RWPE2 (cell line): ENCODE data around the gene SLC4A7.

Experiments used
- ATAC-seq: fragments of 200-7000 bp; cut with Tn5 transposase; 3 replicates; pipeline ENCODE4 v1.9.1; 2021; ENCODE audit warnings: low read depth
- DNase-seq: peaks from one replicate; pipeline ENCODE4 v3.0.0-alpha.2; 2020; ENCODE audit warnings: low spot score
- H3K27ac ChIP-seq: fragments of 450-650 bp; 2 replicates; pipeline ENCODE4 v1.5.1; 2017; ENCODE audit warnings: mild to moderate bottlenecking; ENCODE audit not compliant: poor library complexity, severe bottlenecking
- H3K27me3 ChIP-seq: fragments of 250-450 bp; sonication (Bioruptor Pico); 2 replicates; pipeline ENCODE4 v1.5.1; 2021; ENCODE audit warnings: mild to moderate bottlenecking, moderate library complexity; ENCODE audit not compliant: insufficient read depth, poor library complexity, severe bottlenecking
- H3K36me3 ChIP-seq: fragments of 250-450 bp; sonication (Bioruptor Pico); 2 replicates; pipeline ENCODE4 v1.5.1; 2020; ENCODE audit warnings: low read depth, mild to moderate bottlenecking, moderate library complexity
- H3K4me1 ChIP-seq: fragments of 250-450 bp; sonication (Bioruptor Pico); 2 replicates; pipeline ENCODE4 v1.5.1; 2021; ENCODE audit warnings: mild to moderate bottlenecking, moderate library complexity; ENCODE audit not compliant: insufficient read depth, poor library complexity, severe bottlenecking
- H3K4me3 ChIP-seq: fragments of 250-450 bp; sonication (Bioruptor Pico); 2 replicates; pipeline ENCODE4 v1.5.1; 2021; ENCODE audit warnings: mild to moderate bottlenecking, moderate library complexity; ENCODE audit not compliant: severe bottlenecking
- H3K9me3 ChIP-seq: fragments of 250-450 bp; sonication (Bioruptor Pico); 2 replicates; pipeline ENCODE4 v1.5.1; 2021; ENCODE audit warnings: mild to moderate bottlenecking, moderate library complexity; ENCODE audit not compliant: severe bottlenecking
- TF ChIP-seq, protein P1 (sequence below): fragments of 450-650 bp; IDR thresholded peaks from one replicate; pipeline ENCODE4 v1.5.1; 2017; ENCODE audit warnings: mild to moderate bottlenecking, moderate library complexity; ENCODE audit not compliant: poor library complexity, severe bottlenecking

Gene SLC4A7

DNA sequence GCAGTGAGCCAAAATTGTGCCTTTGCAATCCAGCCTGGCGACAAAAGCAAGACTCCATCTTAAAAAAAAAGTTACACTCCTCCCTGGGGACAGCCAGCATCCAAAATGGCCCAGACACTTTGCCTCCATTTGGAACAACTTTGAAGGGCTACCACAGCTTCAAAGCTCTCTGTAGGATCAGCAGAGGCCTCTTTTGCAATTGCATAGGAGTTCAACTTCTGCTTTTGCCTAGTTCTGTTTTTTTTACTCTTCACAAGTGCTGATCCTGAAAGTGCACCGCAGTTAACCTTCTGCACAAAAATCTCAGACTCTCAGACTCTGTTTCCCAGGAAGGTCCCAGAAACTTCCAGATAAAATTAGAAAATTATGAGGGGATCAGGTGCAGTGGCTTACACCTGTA, 25.2 kb upstream of the SLC4A7 start:
- H3K9me3 ChIP-seq = no peaks in the 10 kb centered on the region
- TF ChIP-seq, protein P1, sequence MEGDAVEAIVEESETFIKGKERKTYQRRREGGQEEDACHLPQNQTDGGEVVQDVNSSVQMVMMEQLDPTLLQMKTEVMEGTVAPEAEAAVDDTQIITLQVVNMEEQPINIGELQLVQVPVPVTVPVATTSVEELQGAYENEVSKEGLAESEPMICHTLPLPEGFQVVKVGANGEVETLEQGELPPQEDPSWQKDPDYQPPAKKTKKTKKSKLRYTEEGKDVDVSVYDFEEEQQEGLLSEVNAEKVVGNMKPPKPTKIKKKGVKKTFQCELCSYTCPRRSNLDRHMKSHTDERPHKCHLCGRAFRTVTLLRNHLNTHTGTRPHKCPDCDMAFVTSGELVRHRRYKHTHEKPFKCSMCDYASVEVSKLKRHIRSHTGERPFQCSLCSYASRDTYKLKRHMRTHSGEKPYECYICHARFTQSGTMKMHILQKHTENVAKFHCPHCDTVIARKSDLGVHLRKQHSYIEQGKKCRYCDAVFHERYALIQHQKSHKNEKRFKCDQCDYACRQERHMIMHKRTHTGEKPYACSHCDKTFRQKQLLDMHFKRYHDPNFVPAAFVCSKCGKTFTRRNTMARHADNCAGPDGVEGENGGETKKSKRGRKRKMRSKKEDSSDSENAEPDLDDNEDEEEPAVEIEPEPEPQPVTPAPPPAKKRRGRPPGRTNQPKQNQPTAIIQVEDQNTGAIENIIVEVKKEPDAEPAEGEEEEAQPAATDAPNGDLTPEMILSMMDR = no peak
- H3K4me3 ChIP-seq = no peak overlapping the region
- DNase-seq = no peak
- H3K36me3 ChIP-seq = no peaks in the 10 kb centered on the region
- H3K27ac ChIP-seq = no peak overlapping the region
- peaks cover 16% of the 10 kb centered on the region for H3K4me1 ChIP-seq
- H3K27me3 ChIP-seq = no peaks in the 10 kb centered on the region
- no peak for ATAC-seq

DNA sequence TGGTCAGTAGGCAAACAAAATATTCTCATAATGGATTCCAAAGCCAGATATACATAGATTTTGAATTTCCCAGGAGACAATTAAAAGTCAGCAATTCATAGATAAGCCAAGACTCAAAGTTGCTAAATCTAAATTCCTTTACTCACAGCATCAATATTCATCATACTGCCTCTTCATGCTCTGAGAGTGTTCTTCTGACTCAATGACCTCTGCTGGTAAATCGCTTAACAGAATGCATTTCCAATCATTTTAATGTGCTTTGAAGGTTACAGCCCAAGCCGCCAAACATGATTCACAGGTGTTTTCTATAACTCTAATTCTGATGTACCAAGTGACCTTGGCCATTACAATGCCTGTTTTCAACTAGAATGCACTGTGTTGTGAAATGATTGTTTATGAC, 24.2 kb upstream of the SLC4A7 start:
- ATAC-seq (no peak), DNase-seq (no peak)
- no peaks in the 10 kb centered on the region for H3K36me3 ChIP-seq
- no peaks in the 10 kb centered on the region for H3K9me3 ChIP-seq
- peak overlapping the region; percentile 46 for H3K27ac ChIP-seq
- TF ChIP-seq, protein P1 = no peak
- no peaks in the 10 kb centered on the region for H3K27me3 ChIP-seq
- H3K4me3 ChIP-seq = no peak overlapping the region
- peaks cover 16% of the 10 kb centered on the region for H3K4me1 ChIP-seq

DNA sequence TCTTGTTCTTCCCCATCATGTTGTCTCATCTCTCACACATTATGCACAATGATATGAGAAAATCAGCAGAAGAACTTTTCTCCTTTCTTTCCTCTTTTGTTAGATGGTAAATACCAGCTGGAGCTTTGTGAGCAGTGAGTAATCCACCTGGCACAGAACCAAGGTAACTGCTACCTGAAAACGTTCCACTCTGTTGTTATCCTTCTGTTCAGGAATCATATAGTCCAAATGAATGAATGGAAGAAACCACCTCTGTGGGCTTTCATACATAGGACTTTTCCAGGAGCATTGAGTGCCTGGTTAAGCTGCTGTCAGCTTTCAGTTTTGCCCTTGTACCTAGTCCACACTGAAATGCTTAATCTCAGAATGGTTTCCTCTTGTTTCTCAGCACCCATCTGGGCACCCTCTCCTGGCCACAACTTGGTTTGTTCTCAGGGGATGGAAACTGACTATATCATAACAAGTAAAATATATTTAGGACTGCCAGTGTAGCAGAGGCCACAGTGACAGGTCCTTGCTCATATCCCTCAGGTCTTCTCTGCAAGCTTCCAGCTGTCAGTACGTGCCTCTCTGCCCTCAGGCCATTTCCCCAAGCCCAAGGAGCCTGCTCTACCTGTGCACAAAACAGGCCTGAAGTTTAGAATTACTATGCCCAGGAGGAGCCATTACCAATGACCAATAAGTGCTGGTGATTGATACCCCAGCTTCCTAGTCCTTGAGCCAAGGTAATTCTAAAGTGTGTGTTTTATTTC, 23.5 kb upstream of the SLC4A7 start:
- Histone ChIP-seq H3K27me3 (no peaks in the 10 kb centered on the region), H3K27ac (peak overlapping the region; percentile 46), H3K4me3 (no peak overlapping the region), H3K9me3 (no peaks in the 10 kb centered on the region), H3K36me3 (no peaks in the 10 kb centered on the region), H3K4me1 (peaks cover 16% of the 10 kb centered on the region)
- TF ChIP-seq, protein P1 = no peak
- DNase-seq = no peak
- ATAC-seq = peak; percentile 75

DNA sequence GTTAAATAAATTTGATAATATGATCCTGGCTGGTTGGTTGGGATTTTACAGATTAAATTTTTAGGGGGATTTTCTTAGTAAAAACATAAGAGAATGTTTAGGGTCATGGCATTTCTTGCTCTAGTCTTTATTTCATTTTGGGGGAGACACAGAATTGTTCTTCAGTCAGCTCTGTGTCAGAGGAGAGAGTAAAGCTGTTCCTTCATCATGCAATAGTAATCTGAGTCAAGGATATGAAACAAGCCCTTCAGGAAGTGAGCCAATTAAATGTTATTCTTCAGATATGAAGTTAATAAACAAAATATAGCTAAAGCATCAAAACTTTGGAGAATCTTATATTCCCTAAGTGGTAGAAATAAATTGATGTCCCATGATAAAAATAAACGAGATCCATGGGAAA, 22.9 kb upstream of the SLC4A7 start:
- H3K9me3 ChIP-seq = no peaks in the 10 kb centered on the region
- H3K36me3 ChIP-seq = no peaks in the 10 kb centered on the region
- TF ChIP-seq, protein P1 = no peak
- DNase-seq (no peak), ATAC-seq (0 out of 3 replicates have a peak, but pooled peaks have one; percentile 31)
- H3K27ac ChIP-seq = peak overlapping the region; percentile 46
- no peak overlapping the region for H3K4me3 ChIP-seq
- H3K4me1 ChIP-seq = peaks cover 16% of the 10 kb centered on the region
- H3K27me3 ChIP-seq = no peaks in the 10 kb centered on the region

DNA sequence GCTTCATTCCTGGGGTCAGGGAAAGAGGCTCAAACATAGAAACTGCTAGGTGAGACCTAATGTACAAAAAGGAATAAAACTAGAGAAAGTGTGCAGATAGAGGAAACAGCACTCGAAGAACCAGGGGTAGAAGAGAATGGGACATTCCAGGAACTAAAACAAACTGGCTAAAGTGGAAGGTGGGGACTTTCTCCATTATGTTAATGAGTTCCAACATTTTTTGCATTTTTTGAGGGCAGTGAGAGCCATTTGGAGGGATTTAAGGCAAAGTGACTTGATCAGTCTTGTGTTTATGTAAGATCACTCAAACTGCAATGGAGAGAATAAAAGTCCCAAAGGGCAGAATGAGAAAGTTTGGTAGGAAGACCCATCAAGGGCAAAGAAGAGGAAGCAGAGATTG, 20.6 kb upstream of the SLC4A7 start:
- TF ChIP-seq, protein P1 = no peak
- Histone ChIP-seq H3K9me3 (no peaks in the 10 kb centered on the region), H3K27ac (no peak overlapping the region), H3K36me3 (no peaks in the 10 kb centered on the region), H3K27me3 (no peaks in the 10 kb centered on the region), H3K4me1 (peaks cover 16% of the 10 kb centered on the region), H3K4me3 (no peak overlapping the region)
- DNase-seq (no peak), ATAC-seq (no peak)
